Mucosa of descending colon (tissue), 3 donors: ENCODE results near the gene PODXL. TPM values are rescaled to one million over a fixed set of nuclear protein-coding genes. Genes with fewer than 3 reads are reported as not detected.

Source experiments
- ATAC-seq: fragments of 200-7000 bp; cut with Tn5 transposase; one replicate; pipeline ENCODE4 v1.9.1; 2020; ENCODE audit warnings: mild to moderate bottlenecking, moderate library complexity
- DNase-seq, 3 donors: peaks; one replicate each; pipeline ENCODE4 v3.0.0-alpha.2; 2020
- H3K36me3 ChIP-seq: fragments of 200-600 bp; one replicate; pipeline ENCODE4 v1.8.0; 2021; ENCODE audit warnings: low read depth, mild to moderate bottlenecking
- H3K4me1 ChIP-seq: fragments of 200-600 bp; one replicate; pipeline ENCODE4 v1.8.0; 2021; ENCODE audit warnings: low read depth, mild to moderate bottlenecking
- H3K4me3 ChIP-seq: fragments of 200-600 bp; one replicate; pipeline ENCODE4 v1.8.0; 2021; ENCODE audit warnings: mild to moderate bottlenecking
- H3K9me3 ChIP-seq: fragments of 200-600 bp; one replicate; pipeline ENCODE4 v1.8.0; 2021; ENCODE audit warnings: mild to moderate bottlenecking
- intact Hi-C, 2 donors: fragments of 100-400 bp; cut with DNase I in 1 of 2; cut with micrococcal nuclease in 1 of 2; formaldehyde crosslinking; loops; one replicate each; pipeline versions ENCODE4 v1.11.0 to v1.11.1; 2022; cut with DNase I, micrococcal nuclease
- total RNA-seq, 3 donors: library from RNA; stranded (reverse); fragmentation: NEBNext Ultra II Directional in 2 of 3; extraction: Animal tissue kit (Norgen Biotek cat#: 25700) in 2 of 3; gene quantifications; one replicate each; pipeline versions ENCODE4 v1.2.1 to v1.2.4, GENCODE V29; 2021 to 2023
- TF ChIP-seq, protein P1 (sequence below): fragments of 200-600 bp; IDR thresholded peaks from one replicate; pipeline ENCODE4 v1.8.0; 2022; ENCODE audit warnings: antibody characterized with exemption, mild to moderate bottlenecking
- donor health status: DM: no; HTN: no; CAD: no; lungs with moderate emphysema.
- donor health status: DM: no; HTN: no; CAD: no.
- donor health status: DM: no; HTN: yes; CAD: no.

PODXL gene
- total RNA-seq, 3 donors from 2014 or later: 11.8 to 25.6 (median 12.8) TPM

DNA sequence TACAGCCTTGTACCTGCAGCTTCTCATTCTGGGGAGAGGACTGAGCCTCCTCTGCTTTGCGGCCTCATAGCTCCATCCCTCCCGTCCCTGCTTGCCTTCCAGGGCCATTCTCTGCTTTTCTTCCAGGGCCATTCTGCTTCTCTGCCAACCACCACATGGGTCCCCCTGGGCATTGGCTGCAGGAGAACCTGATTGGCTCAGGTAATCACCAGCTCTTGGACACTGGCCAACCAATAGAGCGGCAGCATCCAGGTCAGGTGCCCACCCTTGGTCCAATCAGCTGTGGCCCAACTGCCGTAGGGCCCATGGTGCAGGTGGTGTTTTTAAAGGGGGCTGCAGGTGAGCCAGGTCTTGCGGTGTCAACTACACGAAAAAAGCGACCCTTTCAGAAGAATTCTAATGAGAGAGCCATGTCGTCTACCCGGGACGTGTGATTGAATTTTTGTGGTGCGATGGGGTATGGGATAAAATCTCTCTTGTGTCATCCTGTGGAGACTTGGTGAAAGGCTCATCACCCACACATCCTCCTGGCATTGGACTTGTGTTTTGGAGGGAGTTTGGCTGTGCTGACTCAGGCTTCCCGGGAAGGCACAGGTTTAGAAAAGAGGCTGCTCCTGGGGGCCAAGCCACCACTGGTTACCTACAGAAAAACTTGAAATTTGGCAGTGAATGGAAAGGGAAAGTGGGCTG, 46.0 kb upstream of the PODXL start:
- no peak for ATAC-seq
- no peaks in the 10 kb centered on the region for H3K36me3 ChIP-seq
- TF ChIP-seq, protein P1, sequence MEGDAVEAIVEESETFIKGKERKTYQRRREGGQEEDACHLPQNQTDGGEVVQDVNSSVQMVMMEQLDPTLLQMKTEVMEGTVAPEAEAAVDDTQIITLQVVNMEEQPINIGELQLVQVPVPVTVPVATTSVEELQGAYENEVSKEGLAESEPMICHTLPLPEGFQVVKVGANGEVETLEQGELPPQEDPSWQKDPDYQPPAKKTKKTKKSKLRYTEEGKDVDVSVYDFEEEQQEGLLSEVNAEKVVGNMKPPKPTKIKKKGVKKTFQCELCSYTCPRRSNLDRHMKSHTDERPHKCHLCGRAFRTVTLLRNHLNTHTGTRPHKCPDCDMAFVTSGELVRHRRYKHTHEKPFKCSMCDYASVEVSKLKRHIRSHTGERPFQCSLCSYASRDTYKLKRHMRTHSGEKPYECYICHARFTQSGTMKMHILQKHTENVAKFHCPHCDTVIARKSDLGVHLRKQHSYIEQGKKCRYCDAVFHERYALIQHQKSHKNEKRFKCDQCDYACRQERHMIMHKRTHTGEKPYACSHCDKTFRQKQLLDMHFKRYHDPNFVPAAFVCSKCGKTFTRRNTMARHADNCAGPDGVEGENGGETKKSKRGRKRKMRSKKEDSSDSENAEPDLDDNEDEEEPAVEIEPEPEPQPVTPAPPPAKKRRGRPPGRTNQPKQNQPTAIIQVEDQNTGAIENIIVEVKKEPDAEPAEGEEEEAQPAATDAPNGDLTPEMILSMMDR: no peak
- no peaks in the 10 kb centered on the region for H3K9me3 ChIP-seq
- intact Hi-C loops: no loop called here
- H3K4me3 ChIP-seq: no peak overlapping the region
- no peak for DNase-seq
- H3K4me1 ChIP-seq: no peaks in the 10 kb centered on the region

DNA sequence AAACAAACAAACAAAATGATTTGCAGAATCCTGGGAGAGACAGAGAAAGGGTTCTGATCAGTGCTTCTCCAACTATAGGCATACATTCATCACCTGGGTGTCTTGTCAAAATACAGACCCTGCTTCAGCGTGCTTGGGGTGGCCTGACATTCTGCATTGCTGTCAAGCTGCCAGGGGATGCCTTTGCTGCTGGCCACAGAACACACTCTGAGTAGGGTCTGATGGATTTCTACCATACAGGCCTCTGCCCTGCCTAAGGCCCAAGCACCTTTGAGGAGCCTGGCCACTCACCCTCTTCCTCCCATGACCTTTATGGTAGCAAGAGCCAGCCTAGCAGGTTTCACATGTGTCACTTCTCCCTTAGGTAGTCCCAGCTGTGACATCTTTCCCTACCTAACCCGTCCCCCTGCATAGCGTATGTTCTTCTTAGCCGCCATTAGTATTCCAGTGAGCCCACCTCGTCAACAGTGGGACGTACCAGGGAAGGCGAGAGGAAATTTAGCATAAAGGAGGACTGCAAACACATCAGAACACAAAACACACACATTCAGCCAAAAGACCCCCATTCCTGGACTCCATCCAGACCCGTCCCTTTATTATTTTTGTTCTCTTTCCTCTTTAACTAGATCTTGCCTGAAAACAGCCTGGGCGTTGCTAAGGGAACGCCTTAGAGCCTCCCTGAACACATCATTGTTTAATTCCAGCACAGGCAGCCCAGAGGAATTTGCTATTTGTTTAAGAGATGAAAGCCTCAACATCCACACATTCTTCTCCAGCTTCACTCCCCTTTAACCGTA, 43.9 kb upstream of the PODXL start:
- ATAC-seq: no peak
- no peak for DNase-seq
- H3K36me3 ChIP-seq: no peaks in the 10 kb centered on the region
- H3K9me3 ChIP-seq: no peaks in the 10 kb centered on the region
- H3K4me3 ChIP-seq: no peak overlapping the region
- TF ChIP-seq, protein P1: no peak
- no peaks in the 10 kb centered on the region for H3K4me1 ChIP-seq
- intact Hi-C loops: no loop called here

DNA sequence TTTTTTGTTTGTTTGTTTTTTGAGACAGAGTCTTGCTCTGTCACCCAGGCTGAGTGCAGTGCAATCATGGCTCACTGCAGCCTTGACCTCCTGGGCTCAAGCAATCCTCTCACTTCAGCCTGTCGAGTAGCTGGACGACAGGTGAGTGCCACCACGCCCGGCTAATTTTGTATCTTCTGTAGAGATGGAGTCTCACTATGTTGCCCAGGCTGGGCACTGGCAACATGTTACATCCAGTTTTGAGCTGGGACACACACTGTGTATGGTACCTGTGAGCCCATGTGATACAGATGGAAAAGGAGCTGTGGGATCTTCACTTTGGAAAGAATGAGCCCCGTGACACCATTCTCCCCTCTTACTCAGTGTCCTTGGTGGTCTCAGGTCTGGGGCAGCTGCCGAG, 40.4 kb upstream of the PODXL start:
- intact Hi-C loops: no loop called here
- Histone ChIP-seq H3K36me3 (no peaks in the 10 kb centered on the region), H3K4me1 (no peaks in the 10 kb centered on the region), H3K9me3 (no peaks in the 10 kb centered on the region), H3K4me3 (no peak overlapping the region)
- DNase-seq (no peak), ATAC-seq (no peak)
- TF ChIP-seq, protein P1: no peak

DNA sequence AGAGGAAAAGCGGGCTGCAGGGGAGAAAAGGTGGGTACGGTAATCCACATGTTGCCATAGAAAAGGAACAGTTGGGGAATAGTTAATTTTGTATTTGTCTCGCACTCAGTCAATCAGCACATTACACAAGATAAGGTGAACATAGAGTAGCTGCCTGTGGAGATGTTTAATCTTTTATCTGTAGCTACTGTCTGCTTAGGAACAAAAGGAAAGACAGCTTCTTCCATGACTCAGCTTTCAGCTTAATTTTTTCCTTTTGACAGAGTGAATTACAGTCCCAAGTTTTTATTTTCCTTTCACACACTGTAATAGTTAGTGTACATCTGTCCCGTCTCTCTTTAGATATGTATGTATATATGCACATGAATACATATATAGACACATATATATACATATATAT, 39.3 kb upstream of the PODXL start:
- TF ChIP-seq, protein P1: no peak
- Histone ChIP-seq H3K4me1 (no peaks in the 10 kb centered on the region), H3K36me3 (no peaks in the 10 kb centered on the region), H3K9me3 (no peaks in the 10 kb centered on the region), H3K4me3 (no peak overlapping the region)
- no peak for ATAC-seq
- no peak for DNase-seq
- intact Hi-C loops: no loop called here

GRCh38 chr7:131591687-131592319, 35.4 kb upstream of the PODXL start:
- Histone ChIP-seq H3K36me3 (no peaks in the 10 kb centered on the region), H3K4me1 (no peaks in the 10 kb centered on the region), H3K4me3 (no peak overlapping the region), H3K9me3 (no peaks in the 10 kb centered on the region)
- intact Hi-C loops: no loop called here
- TF ChIP-seq, protein P1: no peak
- DNase-seq (no peak), ATAC-seq (no peak)
